Thymus (tissue), 14 donors: ENCODE data around the gene SNX33. TPM values are rescaled to one million over a fixed set of nuclear protein-coding genes. Genes with fewer than 3 reads are reported as not detected.

ENCODE experiments used
- DNase-seq, 9 donors: peaks; one replicate each; pipeline ENCODE4 v3.0.0-alpha.2; 2013; ENCODE audit warnings: low spot score in 9 of 9, low read depth in 6 of 9, missing footprints in 1 of 9
- H3K27ac ChIP-seq, 2 donors: one replicate each; pipeline ENCODE4 v1.5.1; 2013; ENCODE audit warnings: control low read depth in 1 of 2, low read depth in 1 of 2, low read length in 1 of 2, mild to moderate bottlenecking in 1 of 2, moderate library complexity in 1 of 2
- H3K27me3 ChIP-seq, 2 donors: one replicate each; pipeline ENCODE4 v1.5.1; 2013; ENCODE audit warnings: low read length in 1 of 2; ENCODE audit not compliant: control insufficient read depth in 2 of 2, insufficient read depth in 1 of 2
- H3K36me3 ChIP-seq, 2 donors: one replicate each; pipeline ENCODE4 v1.5.1; 2013; ENCODE audit warnings: low read length in 1 of 2, mild to moderate bottlenecking in 1 of 2, moderate library complexity in 1 of 2; ENCODE audit not compliant: control insufficient read depth in 2 of 2, insufficient read depth in 2 of 2
- H3K4me1 ChIP-seq, 2 donors: one replicate each; pipeline ENCODE4 v1.5.1; 2013; ENCODE audit warnings: low read length in 2 of 2; ENCODE audit not compliant: control insufficient read depth in 2 of 2, insufficient read depth in 2 of 2
- H3K4me3 ChIP-seq, 2 donors: one replicate each; pipeline ENCODE4 v1.5.1; 2013; ENCODE audit warnings: low read length in 2 of 2, control low read depth in 1 of 2, mild to moderate bottlenecking in 1 of 2
- H3K9me3 ChIP-seq, 2 donors: one replicate each; pipeline ENCODE4 v1.5.1; 2013; ENCODE audit warnings: low read length in 1 of 2, mild to moderate bottlenecking in 1 of 2; ENCODE audit not compliant: control insufficient read depth in 2 of 2, insufficient read depth in 1 of 2
- WGBS: extraction: QIAGEN DNeasy Blood & Tissue Kit; methylation state at CpG from one replicate; pipeline ENCODE4 v1.1.7; 2013; 5-methylcytosine and 5-hydroxymethylcytosine counted together
- long read RNA-seq, 10 donors: transcript quantifications; one replicate each; lab custom pipeline, GENCODE V29; 2026
- polyA plus RNA-seq: library from polyadenylated mRNA; stranded (reverse); fragments of 200-250 nt; gene quantifications from one replicate; pipeline ENCODE4 v1.2.3, GENCODE V29; 2013
- total RNA-seq: library from RNA; stranded (reverse); fragments of 120-200 nt; gene quantifications from one replicate; pipeline ENCODE4 v1.2.4, GENCODE V29; 2013
- donor health status: healthy.

SNX33 gene, protein sequence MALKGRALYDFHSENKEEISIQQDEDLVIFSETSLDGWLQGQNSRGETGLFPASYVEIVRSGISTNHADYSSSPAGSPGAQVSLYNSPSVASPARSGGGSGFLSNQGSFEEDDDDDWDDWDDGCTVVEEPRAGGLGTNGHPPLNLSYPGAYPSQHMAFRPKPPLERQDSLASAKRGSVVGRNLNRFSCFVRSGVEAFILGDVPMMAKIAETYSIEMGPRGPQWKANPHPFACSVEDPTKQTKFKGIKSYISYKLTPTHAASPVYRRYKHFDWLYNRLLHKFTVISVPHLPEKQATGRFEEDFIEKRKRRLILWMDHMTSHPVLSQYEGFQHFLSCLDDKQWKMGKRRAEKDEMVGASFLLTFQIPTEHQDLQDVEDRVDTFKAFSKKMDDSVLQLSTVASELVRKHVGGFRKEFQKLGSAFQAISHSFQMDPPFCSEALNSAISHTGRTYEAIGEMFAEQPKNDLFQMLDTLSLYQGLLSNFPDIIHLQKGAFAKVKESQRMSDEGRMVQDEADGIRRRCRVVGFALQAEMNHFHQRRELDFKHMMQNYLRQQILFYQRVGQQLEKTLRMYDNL
- total RNA-seq = 4.3 TPM
- polyA plus RNA-seq = 11.3 TPM
- long read RNA-seq, donor 1 = 0 reads
- long read RNA-seq, donor 2 = 0 reads
- long read RNA-seq, donor 3, full-length matches to known transcripts = 3 of 3 reads
- long read RNA-seq, donor 3, partial matches to known transcripts = 0 of 3 reads
- long read RNA-seq, donor 3, other reads (novel, unspliced or antisense) = 0 of 3 reads
- long read RNA-seq, donor 4 = 0 reads
- long read RNA-seq, donor 5, full-length matches to known transcripts = 6 of 6 reads
- long read RNA-seq, donor 5, partial matches to known transcripts = 0 of 6 reads
- long read RNA-seq, donor 5, other reads (novel, unspliced or antisense) = 0 of 6 reads
- long read RNA-seq, donor 6, full-length matches to known transcripts = 2 of 2 reads
- long read RNA-seq, donor 6, partial matches to known transcripts = 0 of 2 reads
- long read RNA-seq, donor 6, other reads (novel, unspliced or antisense) = 0 of 2 reads
- long read RNA-seq, donor 7, full-length matches to known transcripts = 1 of 1 reads
- long read RNA-seq, donor 7, partial matches to known transcripts = 0 of 1 reads
- long read RNA-seq, donor 7, other reads (novel, unspliced or antisense) = 0 of 1 reads
- long read RNA-seq, donor 8, full-length matches to known transcripts = 2 of 2 reads
- long read RNA-seq, donor 8, partial matches to known transcripts = 0 of 2 reads
- long read RNA-seq, donor 8, other reads (novel, unspliced or antisense) = 0 of 2 reads
- long read RNA-seq, donor 9, full-length matches to known transcripts = 2 of 2 reads
- long read RNA-seq, donor 9, partial matches to known transcripts = 0 of 2 reads
- long read RNA-seq, donor 9, other reads (novel, unspliced or antisense) = 0 of 2 reads
- long read RNA-seq, donor 10 = 0 reads

DNA sequence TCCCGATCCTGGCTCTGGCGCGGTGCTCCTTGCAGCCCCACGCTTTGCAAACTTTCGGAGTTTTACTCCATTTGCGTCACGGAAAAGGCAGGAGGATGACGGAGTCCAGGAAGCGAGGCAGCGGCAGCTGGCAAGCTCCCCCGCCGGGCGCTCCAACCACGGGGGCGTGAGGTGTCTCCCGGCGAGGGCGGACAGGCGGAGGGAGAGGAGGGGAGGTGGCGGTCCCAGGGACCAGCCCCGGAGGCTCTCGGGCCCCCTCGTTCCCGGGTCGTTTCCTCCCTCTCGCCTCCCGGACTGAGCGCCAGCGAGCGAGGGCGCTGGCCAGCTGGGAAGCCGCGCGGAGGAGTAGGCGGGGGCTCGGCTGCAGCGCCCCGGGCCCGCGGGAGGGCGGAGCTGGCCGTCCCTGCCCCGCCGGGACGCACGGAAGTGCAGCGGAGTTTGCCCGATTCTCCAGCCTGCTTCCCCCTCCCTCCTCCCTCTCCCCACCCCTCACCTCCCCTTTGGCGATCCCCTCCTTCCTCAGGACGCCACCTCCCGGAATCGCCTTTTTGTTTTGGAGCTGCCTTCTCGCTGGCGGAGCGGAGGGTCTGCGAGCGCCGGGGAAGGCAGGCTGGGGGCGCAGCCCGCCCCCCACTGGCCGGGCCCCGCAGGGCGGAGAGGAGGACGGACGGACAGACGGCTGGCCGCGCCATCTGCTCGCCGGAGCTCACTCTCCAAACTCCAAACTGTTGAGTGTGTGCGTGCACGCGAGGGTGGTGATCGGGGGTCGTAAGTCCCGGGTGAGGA lies at the start of gene SNX33:
SNX33 (plus strand) TSS at position 543 of the 786 bp plus-strand sequence. CDS start 1,191 bp downstream, outside the sequence.
- WGBS = under 1% methylated on average over 76 of the region's 76 CpGs
- peaks cover 20 to 49% of the 10 kb centered on the region in 2 donors for H3K27me3 ChIP-seq
- no peaks in the 10 kb centered on the region for H3K36me3 ChIP-seq
- peaks cover 0 to 23% of the 10 kb centered on the region in 2 donors for H3K4me1 ChIP-seq
- H3K9me3 ChIP-seq = peaks cover 0 to 7% of the 10 kb centered on the region in 2 donors
- DNase-seq = peak in 2 of 9 donors; percentile 40 to 63
- peak within 1 kb of the TSS; percentile 65 to 83 for H3K27ac ChIP-seq
- H3K4me3 ChIP-seq = peak within 1 kb of the TSS; percentile 52 to 63

DNA sequence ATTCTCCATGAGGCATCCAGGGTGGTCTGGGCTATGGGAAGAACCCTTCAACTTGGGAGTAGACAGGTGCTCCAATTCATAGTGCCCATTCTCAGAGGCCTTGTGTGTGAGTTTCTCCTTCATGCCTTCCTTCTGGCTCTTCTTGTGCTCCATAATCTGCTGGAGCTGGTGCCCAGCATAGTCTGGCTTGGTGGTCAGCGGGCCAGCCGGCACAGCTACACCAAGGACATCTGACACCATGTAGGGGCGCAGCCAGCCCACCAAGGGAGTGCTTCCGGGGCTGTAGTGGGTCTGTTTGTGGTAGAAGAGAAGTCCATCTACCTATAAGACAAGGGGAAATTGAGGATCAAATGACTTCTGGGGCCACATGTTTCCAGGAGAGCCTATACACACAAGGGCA lies 49.4 kb upstream of the SNX33 start:
- Histone ChIP-seq H3K4me3 (no peak overlapping the region), H3K36me3 (peaks cover 55 to 66% of the 10 kb centered on the region in 2 donors), H3K27ac (no peak overlapping the region), H3K9me3 (no peaks in the 10 kb centered on the region), H3K27me3 (no peaks in the 10 kb centered on the region), H3K4me1 (no peaks in the 10 kb centered on the region)
- WGBS = 98% methylated on average over 4 of the region's 4 CpGs
- DNase-seq = no peak

GRCh38 chr15:75599401-75599800 lies 48.3 kb upstream of the SNX33 start:
- Histone ChIP-seq H3K36me3 (peaks cover 50 to 65% of the 10 kb centered on the region in 2 donors), H3K27me3 (no peaks in the 10 kb centered on the region), H3K27ac (no peak overlapping the region), H3K4me1 (no peaks in the 10 kb centered on the region), H3K9me3 (no peaks in the 10 kb centered on the region), H3K4me3 (no peak overlapping the region)
- 91% methylated on average over 2 of the region's 2 CpGs for WGBS
- DNase-seq = no peak

GRCh38 chr15:75606026-75606425 lies 41.7 kb upstream of the SNX33 start:
- Histone ChIP-seq H3K36me3 (peaks cover 37 to 52% of the 10 kb centered on the region in 2 donors), H3K9me3 (no peaks in the 10 kb centered on the region), H3K27me3 (no peaks in the 10 kb centered on the region), H3K4me1 (peaks cover 18 to 30% of the 10 kb centered on the region in 2 donors), H3K4me3 (no peak overlapping the region), H3K27ac (peak overlapping the region; percentile 55 to 76)
- DNase-seq = no peak
- WGBS = 95% methylated on average over 8 of the region's 8 CpGs

DNA sequence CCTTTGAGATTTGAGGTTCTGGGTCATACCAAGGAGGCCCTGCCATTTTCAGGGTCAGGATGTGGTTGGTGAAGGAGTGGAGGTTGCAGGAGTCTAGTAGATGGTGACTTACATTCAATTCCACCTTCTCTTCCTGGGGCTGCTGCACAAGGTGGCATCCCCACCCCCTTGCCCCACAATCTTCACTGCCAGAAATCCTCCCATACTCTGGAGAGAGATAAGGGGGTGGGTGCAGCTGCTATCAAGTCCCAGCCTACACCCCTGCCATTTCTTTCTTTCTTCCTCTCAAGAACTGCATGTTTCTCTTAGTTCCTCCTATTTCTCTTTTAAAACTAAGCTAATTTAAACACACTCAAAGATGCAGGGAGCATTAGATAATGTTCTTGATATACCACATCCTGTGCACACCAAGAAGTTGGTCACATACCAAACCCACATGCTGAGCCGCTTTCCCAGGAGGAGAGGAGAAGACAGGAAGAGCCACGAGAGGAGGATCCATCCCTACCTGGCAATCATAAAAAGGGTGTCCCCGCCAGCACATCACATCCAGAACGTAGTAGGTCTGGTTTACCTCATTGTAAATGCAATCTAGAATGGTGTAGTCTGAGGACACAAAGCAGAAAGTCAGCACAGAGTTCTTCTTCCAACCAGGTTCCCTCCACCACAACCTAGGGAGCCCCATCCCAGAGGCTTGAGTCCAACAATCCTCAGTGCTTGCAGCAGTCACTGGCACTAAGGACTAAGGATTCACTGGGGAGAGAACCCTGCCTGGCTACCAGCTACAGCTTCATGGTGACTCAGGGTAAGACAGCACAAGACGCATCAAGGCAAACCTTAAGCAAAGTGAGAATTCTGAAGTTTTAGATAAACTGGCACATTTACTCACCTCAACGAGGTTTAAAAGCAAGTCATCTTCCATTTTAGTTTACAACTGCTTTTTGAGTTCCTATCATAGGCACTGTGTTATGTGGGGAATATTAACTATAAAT lies 40.7 kb upstream of the SNX33 start:
- Histone ChIP-seq H3K4me3 (no peak overlapping the region), H3K9me3 (no peaks in the 10 kb centered on the region)

GRCh38 chr15:75616766-75617165 lies 30.9 kb upstream of the SNX33 start:
- peaks cover 6 to 11% of the 10 kb centered on the region in 2 donors for H3K4me1 ChIP-seq
- peaks cover 40 to 69% of the 10 kb centered on the region in 2 donors for H3K36me3 ChIP-seq

More for the DNA sequence above, 40.7 kb upstream of the SNX33 start:
- peaks cover 18 to 30% of the 10 kb centered on the region in 2 donors for H3K4me1 ChIP-seq
- peaks cover 40 to 44% of the 10 kb centered on the region in 2 donors for H3K36me3 ChIP-seq
- 23% methylated on average over 6 of the region's 6 CpGs for WGBS
- DNase-seq = peak in 4 of 9 donors; percentile 16 to 61 (median 27)
- peak overlapping the region; percentile 55 to 76 for H3K27ac ChIP-seq
- no peaks in the 10 kb centered on the region for H3K27me3 ChIP-seq

DNA sequence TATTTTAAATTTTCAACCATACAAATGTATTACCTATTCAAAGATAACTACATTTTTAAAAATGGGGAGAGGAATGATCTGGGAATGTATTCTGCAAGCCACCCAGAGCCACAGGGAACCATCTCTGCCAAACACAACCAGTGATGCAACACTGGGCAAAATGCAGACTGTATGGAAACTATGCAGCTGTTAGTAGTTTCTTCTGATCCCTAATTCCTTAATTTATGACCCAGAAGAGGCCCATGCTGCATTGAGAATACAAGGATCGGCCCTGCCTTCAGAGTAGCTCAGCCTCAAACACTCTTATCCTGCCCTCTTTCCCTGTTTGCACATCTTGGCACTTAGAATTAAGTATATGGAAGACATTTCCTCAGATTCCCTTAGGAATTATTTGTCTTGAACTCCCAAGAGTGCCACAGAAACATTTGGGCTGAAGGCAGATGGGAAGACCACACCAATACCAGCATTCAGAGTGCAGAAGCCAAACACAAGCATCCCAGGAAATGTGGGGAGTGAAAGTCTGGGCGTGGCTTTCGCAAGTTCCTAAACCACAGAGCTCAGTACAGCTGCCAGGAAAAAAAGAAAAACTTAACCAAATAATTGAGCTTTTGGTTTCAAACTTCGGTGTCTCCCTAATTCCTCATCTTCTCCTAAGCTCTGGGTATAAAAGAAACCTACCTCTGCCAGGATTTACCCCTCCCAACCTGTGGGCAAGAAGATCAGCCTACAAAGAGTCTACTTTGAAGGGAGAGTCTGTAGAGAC lies 27.5 kb upstream of the SNX33 start:
- H3K27ac ChIP-seq = peak overlapping the region in 1 of 2 donors; percentile 58
- no peak for DNase-seq
- H3K4me3 ChIP-seq = no peak overlapping the region
- peaks cover 28 to 46% of the 10 kb centered on the region in 2 donors for H3K36me3 ChIP-seq
- WGBS = 31% methylated on average over 4 of the region's 4 CpGs
- H3K9me3 ChIP-seq = no peaks in the 10 kb centered on the region
- peaks cover 10 to 21% of the 10 kb centered on the region in 2 donors for H3K4me1 ChIP-seq
- no peaks in the 10 kb centered on the region for H3K27me3 ChIP-seq

More at GRCh38 chr15:75616766-75617165, 30.9 kb upstream of the SNX33 start:
- no peak for DNase-seq
- Histone ChIP-seq H3K9me3 (no peaks in the 10 kb centered on the region), H3K27me3 (no peaks in the 10 kb centered on the region), H3K4me3 (no peak overlapping the region), H3K27ac (no peak overlapping the region)
